IMR-90 (cell line): ENCODE data around the gene SERPINI1. TPM values are rescaled to one million over a fixed set of nuclear protein-coding genes. Genes with fewer than 3 reads are reported as not detected.
A peak's percentile ranks its signal among the peaks of the same experiment; 100 is the strongest.

ENCODE experiments used
- ATAC-seq: fragments of 200-7000 bp; cut with Tn5 transposase; 2 replicates; pipeline ENCODE4 v1.9.1; 2020; ENCODE audit warnings: low read depth, mild to moderate bottlenecking, moderate library complexity
- BruUV-seq: library from RNA; stranded (reverse); fragments of 400-500 nt; replicated peaks from 2 replicates; lab custom pipeline; 2021; lab: Mats Ljungman, UMichigan
- CTCF ChIA-PET: fragments of 300-600 bp; formaldehyde crosslinking; extraction: SDS; loops from one replicate; lab custom pipeline; 2021; ENCODE audit warnings: antibody characterized with exemption; lab: Yijun Ruan, JAX
- POLR2A ChIA-PET: fragments of 300-600 bp; sonication (Branson Sonifier 250); formaldehyde crosslinking; loops from one replicate; lab custom pipeline; 2022; ENCODE audit warnings: antibody characterized with exemption; ENCODE audit not compliant: unreplicated experiment; lab: Charles Lee
- DNase-seq: peaks from one replicate; pipeline ENCODE4 v3.0.0; 2013
- H2AFZ ChIP-seq: replicated peaks from 2 replicates; pipeline ENCODE3; 2013; ENCODE audit warnings: low read length, mild to moderate bottlenecking; ENCODE audit not compliant: poor library complexity
- H2AK5ac ChIP-seq: 2 replicates; pipeline ENCODE4 v1.6.1; 2013; ENCODE audit warnings: low read depth, low read length, inconsistent platforms
- H2AK9ac ChIP-seq: replicated peaks from 2 replicates; pipeline ENCODE3; 2013; ENCODE audit warnings: mild to moderate bottlenecking, low read depth, low read length, moderate library complexity; ENCODE audit not compliant: poor library complexity
- H2BK120ac ChIP-seq: 2 replicates; pipeline ENCODE4 v1.6.1; 2013; ENCODE audit warnings: low read depth, low read length, inconsistent platforms
- H2BK15ac ChIP-seq: 3 replicates; pipeline ENCODE4 v1.6.1; 2013; ENCODE audit warnings: low read depth, low read length, inconsistent platforms
- H2BK20ac ChIP-seq: 2 replicates; pipeline ENCODE4 v1.6.1; 2013; ENCODE audit warnings: low read depth, mild to moderate bottlenecking, inconsistent platforms, low read length, moderate library complexity
- H2BK5ac ChIP-seq: 2 replicates; pipeline ENCODE4 v1.6.1; 2013; ENCODE audit warnings: mild to moderate bottlenecking, low read depth, low read length, inconsistent platforms; ENCODE audit not compliant: poor library complexity, severe bottlenecking
- H3K14ac ChIP-seq: replicated peaks from 2 replicates; pipeline ENCODE4 v1.6.1; 2013; ENCODE audit warnings: low read depth, low read length, inconsistent platforms
- H3K18ac ChIP-seq: 2 replicates; pipeline ENCODE4 v1.6.1; 2013; ENCODE audit warnings: low read depth, low read length, control low read depth
- H3K23ac ChIP-seq: 2 replicates; pipeline ENCODE4 v1.6.1; 2013; ENCODE audit warnings: low read depth, low read length, inconsistent platforms
- H3K27ac ChIP-seq: 2 replicates; pipeline ENCODE4 v1.5.1; 2013; ENCODE audit warnings: mild to moderate bottlenecking, control low read depth, low read length; ENCODE audit not compliant: insufficient read depth
- H3K27me3 ChIP-seq: 2 replicates; pipeline ENCODE4 v1.6.1; 2013; ENCODE audit warnings: low read length; ENCODE audit not compliant: control insufficient read depth, insufficient read depth
- H3K36me3 ChIP-seq: 2 replicates; pipeline ENCODE4 v1.6.1; 2013; ENCODE audit warnings: low read length, mixed read lengths; ENCODE audit not compliant: control insufficient read depth, insufficient read depth
- H3K4ac ChIP-seq: 2 replicates; pipeline ENCODE4 v1.6.1; 2013; ENCODE audit warnings: low read depth, low read length, inconsistent platforms
- H3K4me1 ChIP-seq: 2 replicates; pipeline ENCODE4 v1.6.1; 2013; ENCODE audit warnings: low read length, mixed read lengths; ENCODE audit not compliant: control insufficient read depth, insufficient read depth
- H3K4me2 ChIP-seq: 2 replicates; pipeline ENCODE4 v1.6.1; 2013; ENCODE audit warnings: low read depth, mild to moderate bottlenecking, control low read depth, low read length, moderate library complexity
- H3K4me3 ChIP-seq: 2 replicates; pipeline ENCODE4 v1.5.1; 2013; ENCODE audit warnings: low read depth, mild to moderate bottlenecking, control low read depth, low read length, moderate library complexity; ENCODE audit not compliant: insufficient read depth
- H3K56ac ChIP-seq: 2 replicates; pipeline ENCODE4 v1.6.1; 2013; ENCODE audit warnings: low read length, inconsistent platforms; ENCODE audit not compliant: insufficient read depth; ENCODE audit errors: extremely low read depth
- H3K79me1 ChIP-seq, 2 experiments: 2 replicates each; pipeline ENCODE4 v1.6.1; 2013; ENCODE audit warnings: low read length in 2 of 2, inconsistent platforms in 1 of 2, low read depth in 1 of 2
- H3K9ac ChIP-seq: 2 replicates; pipeline ENCODE4 v1.6.1; 2013; ENCODE audit warnings: low read depth, low read length, control low read depth
- H3K9me1 ChIP-seq: 2 replicates; pipeline ENCODE4 v1.6.1; 2013; ENCODE audit warnings: low read length, inconsistent platforms; ENCODE audit not compliant: insufficient read depth
- H3K9me3 ChIP-seq: 2 replicates; pipeline ENCODE4 v1.6.1; 2013; ENCODE audit warnings: low read length; ENCODE audit not compliant: control insufficient read depth, insufficient read depth
- H4K20me1 ChIP-seq: 2 replicates; pipeline ENCODE4 v1.6.1; 2013; ENCODE audit warnings: low read length, inconsistent platforms; ENCODE audit not compliant: insufficient read depth
- H4K5ac ChIP-seq: 2 replicates; pipeline ENCODE4 v1.6.1; 2013; ENCODE audit warnings: mild to moderate bottlenecking, low read depth, low read length, control low read depth
- H4K8ac ChIP-seq, 2 experiments: 2 replicates each; pipeline ENCODE4 v1.6.1; 2013; ENCODE audit warnings: low read depth in 2 of 2, low read length in 2 of 2, control low read depth in 1 of 2, inconsistent platforms in 1 of 2
- H4K91ac ChIP-seq: 2 replicates; pipeline ENCODE4 v1.6.1; 2013; ENCODE audit warnings: low read depth, low read length, inconsistent platforms; ENCODE audit not compliant: insufficient read depth
- CTCF ChIP-seq: conservative IDR thresholded peaks from 2 replicates; pipeline ENCODE4 v1.5.1; 2012; ENCODE audit warnings: mild to moderate bottlenecking, low read depth, low read length, improper control_type of control experiment
- ELK1 ChIP-seq: fragments of 150-350 bp; IDR thresholded peaks from 2 replicates; pipeline ENCODE4 v1.6.1; 2016; ENCODE audit warnings: low read depth, mild to moderate bottlenecking, low read length, moderate library complexity, borderline replicate concordance
- POLR2A ChIP-seq: IDR thresholded peaks from 2 replicates; pipeline ENCODE4 v1.6.1; 2012; ENCODE audit warnings: mild to moderate bottlenecking, low read depth, low read length
- RAD21 ChIP-seq: IDR thresholded peaks from 2 replicates; pipeline ENCODE4 v1.6.1; 2012; ENCODE audit warnings: low read length, improper control_type of control experiment
- RFX5 ChIP-seq: IDR thresholded peaks from 2 replicates; pipeline ENCODE4 v1.8.0; 2012; ENCODE audit warnings: low read depth, mild to moderate bottlenecking, low read length, moderate library complexity
- SMC3 ChIP-seq: fragments of 150-350 bp; IDR thresholded peaks from 2 replicates; pipeline ENCODE4 v1.6.1; 2016; ENCODE audit warnings: low read depth, mild to moderate bottlenecking, antibody characterized with exemption, low read length, moderate library complexity
- WGBS, 2 experiments: methylation state at CpG; one replicate each; pipeline versions ENCODE4 v1.1.5 to v1.1.7; 2013; ENCODE audit warnings: missing lambda C conversion rate in 2 of 2; ENCODE audit not compliant: insufficient read length in 1 of 2; ENCODE audit errors: extremely low coverage in 2 of 2; 5-methylcytosine and 5-hydroxymethylcytosine counted together
- dilution Hi-C: fragments of 300-500 bp; cut with HindIII; formaldehyde crosslinking; loops from one replicate; pipeline ENCODE4 v1.14.3; 2018; ENCODE audit warnings: low sequenced_read_pairs; ENCODE audit not compliant: unreplicated experiment
- in situ Hi-C: fragments of 300-500 bp; cut with MboI; formaldehyde crosslinking; loops from 3 replicates; pipeline ENCODE4 v1.14.3; 2019; ENCODE audit warnings: low sequenced_read_pairs, inconsistent platforms, mixed read lengths
- intact Hi-C: fragments of 100-400 bp; cut with micrococcal nuclease; formaldehyde crosslinking; loops from 2 replicates; pipeline ENCODE4 v1.10.0; 2022
- polyA plus RNA-seq, 3 experiments: library from polyadenylated mRNA; depleted of rRNA; stranded (reverse); fragments of >200 nt; gene quantifications; 2 replicates each; pipeline ENCODE4 v1.2.3, GENCODE V29; 2012; ENCODE audit warnings: low replicate concordance in 1 of 3
- total RNA-seq: library from RNA; depleted of rRNA; stranded (reverse); fragments of >200 nt; gene quantifications from 2 replicates; pipeline ENCODE4 v1.2.3, GENCODE V29; 2012

The SERPINI1 gene
- total and polyA plus RNA-seq, 2 of the 4 experiments (the other 2 are of a cell fraction) = 0.36 to 1.3 TPM

- Histone ChIP-seq H2BK15ac (no peak overlapping the region), H3K79me1 (no peaks in the 10 kb centered on the region), H4K91ac (no peak overlapping the region), H2BK20ac (no peak overlapping the region), H4K20me1 (no peaks in the 10 kb centered on the region), H2AK9ac (no peak overlapping the region), H4K8ac (no peak overlapping the region), H3K4me1 (no peaks in the 10 kb centered on the region), H3K4ac (no peak overlapping the region), H3K18ac (no peak overlapping the region), H3K14ac (no peak overlapping the region), H3K9me3 (no peaks in the 10 kb centered on the region), H3K27ac (no peak overlapping the region), H3K27me3 (no peaks in the 10 kb centered on the region), H3K36me3 (no peaks in the 10 kb centered on the region), H3K9me1 (no peaks in the 10 kb centered on the region), H2AK5ac (no peak overlapping the region), H3K4me2 (no peak overlapping the region), H4K5ac (no peak overlapping the region), H3K23ac (no peak overlapping the region), H3K56ac (no peak overlapping the region), H3K4me3 (no peak overlapping the region), H2BK5ac (no peak overlapping the region), H3K9ac (no peak overlapping the region), H2BK120ac (no peak overlapping the region), H2AFZ (no peak overlapping the region)
- TF ChIP-seq ELK1 (no peak), CTCF (peak; percentile 45), RAD21 (peak; percentile 47), SMC3 (peak; percentile 29), POLR2A (no peak), RFX5 (no peak)
- WGBS, 2 experiments = 0% methylated on average over 1 of the region's 2 CpGs; no CpG with 5 or more reads in 1 of the 2 experiments
- ChIA-PET POLR2A (no interaction called here), CTCF (interaction anchor here (0.6 to 1.1 kb wide), 3 partner anchors 17 to 361 kb away, joined by 3 to 4 read pairs (median 4); partner anchors contain the start of gene ZBBX)
- peak; percentile 86 for ATAC-seq
- BruUV-seq = no TSS peak
- peak; percentile 42 for DNase-seq
- in situ Hi-C loops = no loop called here
- dilution Hi-C loops = no loop called here
- intact Hi-C loops = loop anchor here (1.0 kb wide), 1 partner anchor 361 kb away; the partner anchor contains the start of gene ZBBX
These were observed 5.6 kb downstream of the SERPINI1 start for GRCh38 chr3:167740961-167741587.
